HG02610 (cell line): ENCODE results near the gene HACD3.

Experiments
- ATAC-seq: cut with Tn5 transposase; IDR thresholded peaks from one replicate; pipeline ENCODE4 v1.9.1; 2021; ENCODE audit warnings: mild to moderate bottlenecking, moderate library complexity; ENCODE audit not compliant: unreplicated experiment

HACD3 gene, protein sequence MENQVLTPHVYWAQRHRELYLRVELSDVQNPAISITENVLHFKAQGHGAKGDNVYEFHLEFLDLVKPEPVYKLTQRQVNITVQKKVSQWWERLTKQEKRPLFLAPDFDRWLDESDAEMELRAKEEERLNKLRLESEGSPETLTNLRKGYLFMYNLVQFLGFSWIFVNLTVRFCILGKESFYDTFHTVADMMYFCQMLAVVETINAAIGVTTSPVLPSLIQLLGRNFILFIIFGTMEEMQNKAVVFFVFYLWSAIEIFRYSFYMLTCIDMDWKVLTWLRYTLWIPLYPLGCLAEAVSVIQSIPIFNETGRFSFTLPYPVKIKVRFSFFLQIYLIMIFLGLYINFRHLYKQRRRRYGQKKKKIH

DNA sequence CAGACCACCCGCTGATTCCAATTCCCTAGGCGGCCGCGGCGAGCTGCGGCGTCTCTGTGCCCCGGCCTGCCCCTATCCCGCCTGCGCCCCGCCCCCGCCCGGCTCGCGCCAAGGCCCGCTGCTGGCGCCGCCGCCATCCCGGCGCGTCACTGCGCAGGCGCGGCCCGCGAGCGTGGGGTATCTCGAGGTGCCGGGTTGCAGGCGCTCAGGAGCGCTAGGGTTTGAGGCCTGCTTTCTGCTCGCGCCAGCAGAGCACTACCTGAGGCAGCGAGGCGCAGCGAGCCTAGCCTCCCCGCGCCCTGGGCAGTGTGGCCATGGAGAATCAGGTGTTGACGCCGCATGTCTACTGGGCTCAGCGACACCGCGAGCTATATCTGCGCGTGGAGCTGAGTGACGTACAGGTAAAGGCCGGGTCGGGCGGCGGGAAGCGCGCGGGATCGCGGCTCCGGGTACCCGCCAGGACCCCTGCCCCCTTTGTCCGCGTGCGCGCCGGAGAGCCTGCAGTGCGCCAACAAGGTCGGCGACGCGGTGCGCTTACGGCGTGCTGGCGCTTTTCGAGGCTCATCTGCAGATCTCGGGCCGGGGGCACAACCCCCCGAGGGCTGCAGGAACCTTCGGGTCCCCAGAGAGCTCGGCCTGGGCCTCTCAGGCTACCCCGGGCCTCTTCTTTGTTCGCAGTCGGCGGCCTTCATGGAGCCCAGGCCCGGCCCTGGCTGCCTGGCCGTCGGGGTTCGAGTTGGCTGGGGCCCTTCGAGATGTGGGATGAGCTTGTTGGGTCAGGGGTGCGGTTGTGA, at the start of gene HACD3:
Gene HACD3 (plus strand): TSS at position 146 of the 794 bp plus-strand sequence. CDS start 169 bp downstream, at position 315.
- ATAC-seq, result peak; percentile 71

DNA sequence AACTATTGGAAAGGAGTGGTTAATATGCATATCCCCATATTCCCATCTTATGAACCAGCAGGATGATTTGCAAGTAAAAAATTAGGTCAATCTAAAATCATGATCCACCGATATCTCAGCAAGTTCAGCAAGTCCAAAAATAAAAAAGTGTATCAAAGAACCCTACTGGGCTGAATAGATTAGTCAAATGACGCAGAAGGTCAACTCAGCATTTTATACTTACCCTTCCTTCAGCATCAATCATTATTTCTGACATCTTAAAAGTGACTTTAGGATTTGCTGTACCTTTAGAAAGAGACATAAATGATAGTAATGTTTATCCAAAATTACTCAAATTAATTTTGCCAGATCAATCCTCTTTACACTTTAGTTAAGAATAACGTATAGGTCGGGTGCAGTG, 45.4 kb upstream of the HACD3 start:
- no peak for ATAC-seq

DNA sequence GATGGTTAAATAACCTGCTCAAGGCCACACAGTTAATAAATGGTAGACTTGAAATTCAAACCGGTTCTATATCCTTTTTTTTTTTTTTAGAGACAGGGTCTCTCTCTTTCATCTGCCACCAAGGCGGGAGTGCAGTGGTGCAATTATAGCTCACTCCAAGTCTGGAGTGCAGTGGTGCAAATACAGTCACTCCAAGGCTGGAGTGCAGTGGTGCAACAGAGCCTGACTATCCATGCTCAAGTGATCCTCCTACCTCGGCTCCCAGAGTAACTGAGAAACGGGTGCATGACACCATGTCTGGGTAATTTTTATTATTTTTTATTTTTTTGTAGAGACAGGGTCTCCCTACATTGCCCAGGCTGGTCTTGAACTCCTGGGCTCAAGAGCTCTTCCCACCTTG, 36.2 kb upstream of the HACD3 start:
- ATAC-seq, result no peak

DNA sequence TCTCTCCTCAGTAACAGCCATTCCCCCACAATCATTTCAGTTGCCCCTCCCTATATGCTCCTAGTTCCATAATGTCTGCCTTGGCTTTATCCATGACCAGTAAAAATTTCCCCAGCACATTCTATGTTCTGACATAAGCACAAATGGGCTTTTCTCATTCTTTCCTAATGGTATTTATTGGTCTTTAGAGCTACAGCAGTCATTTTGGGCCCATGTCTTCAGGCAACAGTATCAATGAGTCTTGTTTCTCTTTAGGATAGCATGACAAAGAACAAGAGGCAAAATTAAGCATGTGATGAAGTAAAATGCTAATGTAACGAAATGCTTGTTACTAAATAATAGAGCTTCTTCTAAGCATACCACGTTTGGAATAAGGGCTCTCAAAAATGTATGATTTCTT, 20.9 kb upstream of the HACD3 start:
- ATAC-seq, result no peak

DNA sequence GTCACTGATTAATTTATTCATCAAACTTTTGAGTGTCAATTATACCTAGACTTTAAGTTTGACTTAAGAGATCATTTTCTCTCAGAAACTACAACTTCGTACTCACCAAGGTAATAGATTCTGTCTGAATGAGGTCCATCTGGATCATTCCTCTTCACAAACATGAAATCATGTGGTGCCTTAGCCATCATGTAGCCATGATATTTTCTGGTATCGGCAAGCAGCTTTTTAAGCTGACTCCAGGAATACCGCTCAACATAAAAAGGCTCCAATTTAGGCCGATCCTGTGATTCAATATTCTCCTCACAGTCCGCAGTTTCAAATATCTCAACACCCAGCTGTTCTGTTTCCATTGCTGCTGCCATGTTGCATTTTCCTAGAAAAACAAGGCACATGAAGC, 18.1 kb upstream of the HACD3 start:
- ATAC-seq, result no peak

DNA sequence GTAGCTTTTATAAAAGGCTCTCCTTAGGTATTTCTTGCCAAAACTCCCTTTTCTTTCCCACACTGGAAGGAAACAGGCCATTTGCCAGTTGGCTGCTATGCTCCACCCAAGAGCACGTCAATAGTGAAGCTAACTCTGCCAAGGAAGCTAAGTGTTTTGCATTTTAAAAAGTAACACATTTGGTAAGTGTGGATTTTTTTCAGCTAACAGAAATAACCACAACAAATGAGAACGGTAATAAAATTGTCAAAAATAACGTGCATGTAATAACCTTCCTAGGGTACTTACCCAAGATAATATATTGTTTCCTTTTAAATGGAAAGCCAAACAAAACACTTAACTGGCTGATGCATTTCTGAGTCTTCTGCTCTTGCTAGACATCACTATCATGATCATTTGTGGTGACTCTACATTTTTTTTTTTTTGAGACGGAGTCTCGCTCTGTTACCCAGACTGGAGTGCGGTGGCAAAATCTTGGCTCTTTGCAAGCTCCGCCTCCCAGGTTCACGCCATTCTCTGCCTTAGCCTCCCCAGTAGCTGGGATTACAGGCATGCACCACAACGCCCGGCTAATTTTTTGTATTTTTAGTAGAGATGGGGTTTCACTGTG, 17.4 kb upstream of the HACD3 start:
- no peak for ATAC-seq

DNA sequence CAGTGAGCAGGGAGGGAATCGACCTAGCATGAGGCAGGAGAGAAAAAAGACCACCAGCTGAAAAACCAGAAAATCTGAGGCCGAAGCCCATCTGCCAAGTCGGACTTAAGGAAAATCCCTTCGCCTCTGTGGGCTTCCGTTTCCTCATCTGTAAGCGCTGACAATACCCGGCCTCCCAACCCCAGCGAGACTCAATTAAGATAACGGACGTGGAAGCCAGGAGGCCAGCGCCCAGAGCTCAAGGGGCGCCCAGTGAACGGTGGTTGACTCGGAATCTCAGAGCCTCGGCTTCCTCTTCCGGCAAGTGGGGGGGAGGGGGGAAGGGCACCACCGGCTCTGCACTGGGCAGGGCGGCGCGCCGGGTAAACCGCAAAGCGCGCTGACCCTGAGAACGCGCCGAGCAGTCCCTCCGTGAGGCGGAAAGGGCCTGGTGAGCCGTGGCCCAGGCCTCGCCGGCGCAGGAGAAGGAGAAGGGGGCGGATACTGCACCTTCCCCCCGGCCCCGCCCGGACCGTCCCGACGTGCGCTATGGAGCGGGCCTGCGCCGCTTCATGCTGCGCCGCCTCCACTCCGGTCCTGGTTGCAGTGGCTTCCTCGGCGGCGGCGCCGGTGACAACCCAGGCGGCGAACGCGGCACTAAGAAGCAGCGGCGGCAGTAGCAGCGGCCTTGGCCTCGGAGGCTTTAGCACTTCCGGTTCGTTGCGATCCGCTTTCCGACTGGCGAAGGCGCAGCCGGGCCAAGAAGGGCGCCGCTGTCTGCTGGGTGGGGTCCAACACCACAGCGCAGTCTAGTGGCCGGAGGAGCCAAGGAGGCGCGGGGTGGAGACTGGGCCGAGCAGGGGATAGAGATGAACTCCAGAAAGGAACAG, 13.0 kb upstream of the HACD3 start, which contains the start of gene DPP8:
Gene DPP8 (minus strand): TSS at position 693 of the 869 bp plus-strand sequence. CDS start 5,136 bp downstream, outside the sequence.
- ATAC-seq, result peak; percentile 87

DNA sequence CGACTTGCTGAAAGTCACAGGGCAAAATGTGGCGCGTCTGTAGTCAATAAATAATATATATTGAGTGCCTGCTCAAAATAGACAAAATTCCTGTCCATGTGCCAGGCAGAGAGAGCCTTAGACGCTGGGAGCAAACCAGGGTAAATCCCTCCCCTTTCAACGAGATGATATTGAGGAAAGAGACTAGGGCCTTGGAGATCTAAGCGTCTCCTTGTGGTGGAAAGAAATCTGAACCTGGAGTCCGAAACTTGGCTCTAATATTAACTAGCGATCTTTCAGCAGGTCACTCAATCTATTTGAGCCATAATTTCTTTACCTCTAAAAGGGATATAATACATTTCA, 12.4 kb upstream of the HACD3 start:
- ATAC-seq, result no peak

DNA sequence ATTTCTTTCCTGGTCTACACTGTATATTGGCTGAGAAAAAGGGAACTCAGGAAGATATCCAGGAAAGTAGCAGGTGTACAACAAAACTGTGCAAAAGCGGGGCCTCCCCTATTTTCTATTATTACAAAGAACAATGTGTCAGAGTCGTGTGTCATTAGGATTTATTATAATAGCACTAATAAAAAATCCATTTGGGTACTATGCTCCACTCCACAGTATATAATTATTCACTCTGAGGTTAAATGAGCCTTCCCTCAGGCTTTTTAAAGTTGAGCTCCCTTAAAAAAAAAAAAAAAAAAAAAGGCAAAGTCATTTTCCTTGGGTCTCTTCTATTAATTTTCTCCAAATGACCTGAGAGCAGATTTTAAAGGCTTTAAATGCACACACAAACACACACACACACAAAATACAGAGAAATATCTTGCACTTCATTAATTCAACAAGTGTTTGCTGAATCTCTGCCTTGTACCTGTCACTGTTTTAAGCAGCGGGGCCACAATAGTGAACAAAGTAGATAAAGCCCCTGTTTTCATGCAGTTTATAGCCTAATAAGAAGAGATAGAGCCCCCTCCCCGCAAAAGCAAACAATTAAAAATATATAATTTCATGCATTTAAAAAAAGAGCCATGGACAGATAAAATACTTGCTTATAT, 11.5 kb upstream of the HACD3 start:
- no peak for ATAC-seq

DNA sequence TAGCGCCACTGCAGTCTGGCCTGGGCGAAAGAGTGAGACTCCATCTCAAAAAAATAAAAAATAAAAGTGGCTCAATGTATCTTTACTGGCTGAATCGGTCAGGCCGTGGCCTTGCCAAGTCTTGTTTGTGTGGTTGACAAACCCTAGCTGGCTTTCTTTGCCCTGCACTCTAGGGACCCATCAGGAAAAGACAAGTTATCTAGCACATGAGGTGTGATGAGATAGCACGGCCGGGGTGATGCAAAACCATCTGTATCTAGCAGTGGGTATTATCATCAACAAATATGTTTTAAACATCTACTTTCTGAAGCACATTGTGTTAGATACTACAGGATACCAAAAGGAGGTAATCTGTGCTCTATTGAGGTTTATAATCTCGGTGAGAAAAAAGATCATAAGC, 8.9 kb upstream of the HACD3 start:
- ATAC-seq, result no peak

DNA sequence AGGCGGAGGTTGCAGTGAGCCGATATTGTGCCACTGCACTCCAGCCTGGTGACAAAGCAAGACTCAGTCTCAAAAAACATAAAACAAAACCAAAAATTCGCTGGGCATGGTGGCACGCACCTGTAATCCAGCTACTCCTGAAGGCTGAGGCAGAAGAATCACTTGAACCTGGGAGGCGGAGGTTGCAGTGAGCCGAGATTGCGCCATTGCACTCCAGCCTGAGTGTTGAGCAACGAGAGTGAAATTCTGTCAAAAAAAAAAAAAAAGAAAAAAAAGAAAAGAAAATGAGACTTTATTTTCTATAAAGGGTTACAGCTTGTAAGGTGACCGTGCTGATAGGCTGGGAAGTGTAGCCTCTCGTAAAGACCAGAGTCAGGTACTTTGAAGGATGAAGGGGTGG, 6.0 kb upstream of the HACD3 start:
- ATAC-seq, result no peak

DNA sequence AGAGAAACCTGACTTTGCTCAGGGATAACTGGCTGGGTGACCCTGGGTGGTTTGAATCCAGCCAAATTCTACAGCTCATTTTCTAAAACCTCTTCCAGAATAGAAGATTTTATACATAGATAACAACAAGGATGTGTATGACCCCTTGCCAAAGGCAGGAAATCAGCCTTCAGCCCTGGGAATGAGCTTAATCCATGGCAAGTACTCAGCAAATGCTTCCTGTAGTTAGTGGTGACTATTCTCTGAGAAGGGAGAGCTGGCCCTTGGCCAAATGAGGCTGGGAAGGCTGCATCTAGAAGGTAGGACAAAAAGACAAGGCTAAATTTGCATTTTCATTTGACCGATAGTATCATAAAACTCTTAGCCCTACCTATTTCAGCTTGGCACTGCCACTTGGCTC, 4.6 kb upstream of the HACD3 start:
- ATAC-seq, result no peak

DNA sequence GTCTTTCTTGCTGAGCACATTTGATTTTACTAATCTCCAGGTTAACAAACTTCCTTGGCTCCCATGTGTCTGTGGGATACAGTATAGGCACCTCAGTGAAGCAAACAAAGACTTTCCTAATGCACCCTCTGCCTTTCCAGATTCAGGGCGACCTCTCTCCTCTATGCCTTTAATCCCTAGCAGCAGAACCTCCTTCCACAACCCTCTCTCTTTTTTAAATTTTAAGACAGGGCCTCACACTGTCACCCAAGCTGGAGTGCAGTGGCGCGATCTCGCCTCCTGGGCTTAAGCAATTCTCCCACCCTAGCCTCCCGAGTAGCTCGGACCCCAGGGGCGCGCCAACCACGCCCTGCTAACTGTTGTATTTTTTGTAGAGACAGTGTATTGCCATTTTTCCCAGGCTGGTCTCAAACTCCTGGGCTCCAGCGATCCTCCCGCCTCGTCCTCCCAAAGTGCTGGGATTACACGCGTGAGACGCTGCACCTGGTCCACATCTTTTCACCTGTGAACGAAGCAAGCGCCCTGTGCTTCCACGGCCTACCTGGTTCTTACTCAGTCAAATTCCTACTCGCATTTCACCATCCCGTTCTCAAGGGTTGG, 1.7 kb upstream of the HACD3 start:
- no peak for ATAC-seq

DNA sequence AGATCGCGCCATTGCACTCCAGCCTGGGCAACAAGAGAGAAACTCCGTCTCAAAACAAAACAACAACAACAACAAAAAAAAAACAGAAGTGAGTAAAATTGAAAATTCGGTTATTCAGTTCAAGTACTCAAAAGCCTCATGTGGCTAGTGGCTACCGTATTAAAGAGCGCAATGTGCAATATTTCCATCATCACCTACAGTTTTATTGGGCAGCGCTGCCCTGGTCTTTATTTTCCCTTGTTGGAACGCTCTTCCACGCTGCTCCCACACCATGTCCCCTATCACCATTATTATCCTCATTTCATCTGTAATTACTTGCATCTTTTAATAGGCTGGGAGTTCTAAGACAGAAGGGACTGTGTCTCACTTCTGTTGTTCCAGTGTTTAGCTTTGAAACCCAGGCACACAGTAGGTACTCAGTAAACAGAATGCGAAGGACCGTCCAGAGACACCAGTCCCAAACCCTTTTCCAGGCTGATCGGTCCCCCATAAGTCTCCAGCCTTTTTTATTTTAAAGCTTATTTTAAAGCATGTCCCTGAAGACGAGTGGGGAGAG, 423 bp upstream of the HACD3 start:
- peak; percentile 17 for ATAC-seq

DNA sequence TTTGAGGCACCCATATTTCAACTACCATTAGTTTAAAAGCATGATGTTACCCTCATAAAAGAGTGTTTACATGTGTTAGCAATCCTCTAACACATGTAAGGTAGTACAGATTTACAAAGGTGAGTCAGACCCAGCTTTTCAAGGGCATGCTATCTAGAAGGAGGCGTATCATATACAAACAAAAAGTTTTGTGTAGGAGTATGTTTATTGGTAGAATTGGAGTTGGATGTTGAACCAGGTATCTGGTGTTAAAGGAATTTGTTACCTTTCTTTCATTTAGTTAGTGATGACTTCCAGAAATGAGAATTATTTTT, 2.4 kb downstream of the HACD3 start:
- no peak for ATAC-seq

DNA sequence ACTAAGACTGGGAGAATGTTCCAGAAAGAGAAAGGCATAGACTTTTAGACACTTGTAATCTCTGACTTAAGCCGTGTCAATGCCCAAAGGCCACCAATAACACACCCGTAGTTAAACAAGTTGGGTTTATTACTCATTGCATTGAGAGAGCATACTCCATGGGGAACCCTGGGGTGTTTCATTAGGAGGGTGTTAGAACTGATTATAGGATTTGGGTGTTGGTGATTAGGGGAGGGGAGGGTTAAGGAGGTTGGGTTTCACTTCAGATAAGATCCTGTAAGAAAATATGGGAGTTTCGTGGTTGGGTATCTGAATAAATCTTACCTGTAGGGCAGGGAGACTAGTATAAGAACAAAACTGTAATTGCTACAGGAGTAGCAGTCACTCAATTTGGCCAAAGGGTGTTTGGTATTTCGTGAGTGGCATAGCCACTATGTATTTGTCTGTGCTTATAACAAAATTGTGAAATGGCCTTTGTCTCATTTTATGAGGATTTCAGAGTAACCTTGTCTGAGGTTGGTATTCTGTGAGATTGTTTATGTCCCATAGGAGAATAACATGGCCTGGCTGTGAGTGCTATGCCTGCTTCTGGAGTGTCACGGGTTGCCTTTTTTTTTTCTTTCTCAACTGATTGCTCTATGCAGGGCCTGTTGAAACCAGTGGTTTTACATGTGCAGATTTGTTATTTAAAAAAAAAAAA, 2.9 kb downstream of the HACD3 start:
- ATAC-seq, result no peak

DNA sequence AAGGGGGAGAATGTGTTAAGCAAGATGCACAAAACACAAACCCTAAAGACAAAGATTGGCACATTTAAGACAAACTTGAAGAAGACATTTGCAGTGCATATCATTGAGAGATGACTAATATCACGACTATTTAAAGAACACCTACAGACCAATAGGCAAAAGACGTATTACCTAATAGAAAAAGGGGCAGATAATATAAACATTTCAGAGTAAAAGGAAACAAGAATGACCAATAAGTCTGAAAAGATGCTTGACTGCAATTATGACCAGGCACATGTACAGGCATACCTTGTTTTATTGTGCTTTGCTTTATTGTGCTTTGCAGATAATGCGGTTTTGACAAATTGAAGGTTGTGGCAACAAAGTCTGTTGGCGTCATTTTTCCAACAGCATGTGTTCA, 4.9 kb downstream of the HACD3 start:
- ATAC-seq, result no peak

DNA sequence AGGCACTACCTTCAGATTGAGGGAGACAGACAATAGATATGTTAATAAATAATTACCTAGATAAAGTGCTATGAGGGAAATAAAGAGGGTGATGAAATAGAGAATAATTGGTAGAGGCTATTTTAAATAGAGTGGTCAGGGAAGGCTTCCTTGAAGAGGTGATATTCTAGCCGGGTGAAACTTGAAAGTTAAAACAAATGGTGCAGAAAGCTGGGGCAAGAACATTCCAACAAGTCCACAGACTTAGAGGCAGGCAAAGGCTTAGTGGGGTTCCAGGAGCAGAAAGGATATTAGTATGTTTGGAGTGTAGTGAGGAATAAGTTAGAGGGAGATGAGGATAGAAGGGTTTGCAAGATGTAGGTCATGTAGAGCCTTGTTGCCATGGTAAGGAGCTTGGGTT, 10.1 kb downstream of the HACD3 start:
- no peak for ATAC-seq

DNA sequence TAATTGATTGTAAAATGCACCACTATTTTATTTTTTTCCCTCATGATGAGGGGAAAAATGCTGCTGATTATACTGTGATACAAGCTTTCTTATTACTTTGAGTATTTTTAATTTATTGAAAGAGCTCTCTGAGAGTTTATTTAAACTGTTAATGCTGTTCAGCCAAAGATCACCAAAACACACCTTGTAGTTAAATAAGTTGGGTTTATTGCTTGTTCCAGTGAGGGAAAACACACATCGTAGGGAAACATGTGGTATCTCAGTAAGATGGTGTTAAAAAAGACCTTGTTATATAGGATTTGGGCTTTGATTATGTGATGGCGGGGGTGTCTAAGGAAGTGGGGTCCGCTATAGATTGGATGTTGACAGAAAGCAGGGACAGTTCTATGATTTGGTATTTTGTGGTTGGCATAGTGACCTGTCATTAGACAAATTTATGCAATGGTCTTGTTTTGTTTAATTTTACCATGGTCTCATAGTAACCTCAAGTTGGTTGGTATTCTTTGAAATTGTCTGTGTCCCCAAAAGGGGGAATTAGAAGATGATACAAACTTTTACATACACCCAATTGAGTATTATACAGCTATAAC, 11.1 kb downstream of the HACD3 start:
- no peak for ATAC-seq
